ENCODE data around the gene SPEF2. TPM values are rescaled to one million over a fixed set of nuclear protein-coding genes. Genes with fewer than 3 reads are reported as not detected.

Gene SPEF2
- polyA plus RNA-seq, 1 donor from 2014 or later, result 18.5 TPM

DNA sequence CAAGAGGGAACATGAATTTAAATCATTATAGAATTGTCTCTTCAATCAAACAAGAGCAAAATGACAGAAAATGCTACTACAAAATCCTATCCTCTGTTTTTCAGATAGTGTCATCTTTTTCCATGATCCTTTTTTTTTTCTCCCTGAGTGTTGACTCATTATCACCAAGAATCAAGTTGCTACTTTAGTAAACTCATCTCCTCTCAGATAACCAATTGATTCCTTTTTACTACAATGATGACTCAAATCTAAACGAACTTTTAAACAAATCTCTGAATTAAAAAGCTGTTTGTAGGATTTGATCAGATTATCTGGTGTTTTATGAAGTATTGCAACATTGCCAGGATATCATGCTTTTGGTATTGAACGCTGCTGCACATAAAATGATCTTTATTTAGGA, 215.1 kb downstream of the SPEF2 start:
- H3K4me3 ChIP-seq (ENCODE audit: low read length), result no peak overlapping the region
- no peaks in the 10 kb centered on the region for H4K20me1 ChIP-seq (ENCODE audit: insufficient read depth)
- H3K79me2 ChIP-seq (replicated peaks; ENCODE audit: insufficient read depth, low read length), result no peaks in the 10 kb centered on the region
- no peak overlapping the region for H2AFZ ChIP-seq (ENCODE audit: low read depth, low read length)
- H3K9me3 ChIP-seq (ENCODE audit: low read length), result no peaks in the 10 kb centered on the region
- no peaks in the 10 kb centered on the region for H3F3A ChIP-seq (ENCODE audit: insufficient read depth, low read length, poor library complexity, severe bottlenecking)
- H3K36me3 ChIP-seq (ENCODE audit: insufficient read depth, low read length), result no peaks in the 10 kb centered on the region
- no peaks in the 10 kb centered on the region for H3K9me2 ChIP-seq (ENCODE audit: insufficient read depth, low read length)
- H3K4me2 ChIP-seq (ENCODE audit: low read length), result no peak overlapping the region
- no peak overlapping the region for H3K9ac ChIP-seq (ENCODE audit: low read length)
- TF ChIP-seq EP300 (conservative IDR thresholded peaks at IDR 0.05; ENCODE audit: poor library complexity, severe bottlenecking) (no peak), TAF1 (IDR thresholded peaks at IDR 0.05; ENCODE audit: low read depth) (no peak), RAD21 (conservative IDR thresholded peaks at IDR 0.05) (no peak), SMC3 (conservative IDR thresholded peaks at IDR 0.05; ENCODE audit: poor library complexity) (no peak), MXI1 (conservative IDR thresholded peaks at IDR 0.05; ENCODE audit: poor library complexity, severe bottlenecking) (no peak), POLR2AphosphoS5 (IDR thresholded peaks at IDR 0.05) (no peak), EZH2 (IDR thresholded peaks at IDR 0.05; ENCODE audit: borderline replicate concordance, insufficient read depth, low read length, poor library complexity, severe bottlenecking) (no peak)
- TF ChIP-seq, protein P1, sequence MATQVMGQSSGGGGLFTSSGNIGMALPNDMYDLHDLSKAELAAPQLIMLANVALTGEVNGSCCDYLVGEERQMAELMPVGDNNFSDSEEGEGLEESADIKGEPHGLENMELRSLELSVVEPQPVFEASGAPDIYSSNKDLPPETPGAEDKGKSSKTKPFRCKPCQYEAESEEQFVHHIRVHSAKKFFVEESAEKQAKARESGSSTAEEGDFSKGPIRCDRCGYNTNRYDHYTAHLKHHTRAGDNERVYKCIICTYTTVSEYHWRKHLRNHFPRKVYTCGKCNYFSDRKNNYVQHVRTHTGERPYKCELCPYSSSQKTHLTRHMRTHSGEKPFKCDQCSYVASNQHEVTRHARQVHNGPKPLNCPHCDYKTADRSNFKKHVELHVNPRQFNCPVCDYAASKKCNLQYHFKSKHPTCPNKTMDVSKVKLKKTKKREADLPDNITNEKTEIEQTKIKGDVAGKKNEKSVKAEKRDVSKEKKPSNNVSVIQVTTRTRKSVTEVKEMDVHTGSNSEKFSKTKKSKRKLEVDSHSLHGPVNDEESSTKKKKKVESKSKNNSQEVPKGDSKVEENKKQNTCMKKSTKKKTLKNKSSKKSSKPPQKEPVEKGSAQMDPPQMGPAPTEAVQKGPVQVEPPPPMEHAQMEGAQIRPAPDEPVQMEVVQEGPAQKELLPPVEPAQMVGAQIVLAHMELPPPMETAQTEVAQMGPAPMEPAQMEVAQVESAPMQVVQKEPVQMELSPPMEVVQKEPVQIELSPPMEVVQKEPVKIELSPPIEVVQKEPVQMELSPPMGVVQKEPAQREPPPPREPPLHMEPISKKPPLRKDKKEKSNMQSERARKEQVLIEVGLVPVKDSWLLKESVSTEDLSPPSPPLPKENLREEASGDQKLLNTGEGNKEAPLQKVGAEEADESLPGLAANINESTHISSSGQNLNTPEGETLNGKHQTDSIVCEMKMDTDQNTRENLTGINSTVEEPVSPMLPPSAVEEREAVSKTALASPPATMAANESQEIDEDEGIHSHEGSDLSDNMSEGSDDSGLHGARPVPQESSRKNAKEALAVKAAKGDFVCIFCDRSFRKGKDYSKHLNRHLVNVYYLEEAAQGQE (IDR thresholded peaks at IDR 0.05; ENCODE audit: borderline replicate concordance), result no peak
- TF ChIP-seq, protein P2, sequence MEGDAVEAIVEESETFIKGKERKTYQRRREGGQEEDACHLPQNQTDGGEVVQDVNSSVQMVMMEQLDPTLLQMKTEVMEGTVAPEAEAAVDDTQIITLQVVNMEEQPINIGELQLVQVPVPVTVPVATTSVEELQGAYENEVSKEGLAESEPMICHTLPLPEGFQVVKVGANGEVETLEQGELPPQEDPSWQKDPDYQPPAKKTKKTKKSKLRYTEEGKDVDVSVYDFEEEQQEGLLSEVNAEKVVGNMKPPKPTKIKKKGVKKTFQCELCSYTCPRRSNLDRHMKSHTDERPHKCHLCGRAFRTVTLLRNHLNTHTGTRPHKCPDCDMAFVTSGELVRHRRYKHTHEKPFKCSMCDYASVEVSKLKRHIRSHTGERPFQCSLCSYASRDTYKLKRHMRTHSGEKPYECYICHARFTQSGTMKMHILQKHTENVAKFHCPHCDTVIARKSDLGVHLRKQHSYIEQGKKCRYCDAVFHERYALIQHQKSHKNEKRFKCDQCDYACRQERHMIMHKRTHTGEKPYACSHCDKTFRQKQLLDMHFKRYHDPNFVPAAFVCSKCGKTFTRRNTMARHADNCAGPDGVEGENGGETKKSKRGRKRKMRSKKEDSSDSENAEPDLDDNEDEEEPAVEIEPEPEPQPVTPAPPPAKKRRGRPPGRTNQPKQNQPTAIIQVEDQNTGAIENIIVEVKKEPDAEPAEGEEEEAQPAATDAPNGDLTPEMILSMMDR (IDR thresholded peaks at IDR 0.05; ENCODE audit: poor library complexity, severe bottlenecking), result no peak
- no peak overlapping the region for H3K27ac ChIP-seq (ENCODE audit: low read length)
- H3K27me3 ChIP-seq (ENCODE audit: insufficient read depth, low read depth, low read length), result no peaks in the 10 kb centered on the region

DNA sequence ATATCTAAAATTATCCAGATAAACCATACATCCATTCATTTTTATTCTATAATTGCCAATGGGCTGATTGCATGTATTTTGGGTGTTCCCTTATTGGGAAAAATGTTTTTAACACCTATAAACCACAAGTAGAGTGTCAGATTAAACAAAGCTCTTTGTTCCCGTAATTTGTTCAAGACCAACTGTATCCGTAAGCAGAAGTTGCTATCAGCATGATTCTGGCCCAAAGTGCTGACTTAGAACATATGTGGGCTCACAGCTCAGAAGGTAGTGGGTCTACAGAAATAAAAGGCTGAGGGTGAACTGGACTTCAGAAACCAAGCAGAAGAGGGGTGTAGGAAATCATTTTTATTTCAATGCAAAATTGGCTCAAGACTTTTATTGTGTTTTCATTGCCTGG, 215.6 kb downstream of the SPEF2 start:
- Histone ChIP-seq H3K27ac (ENCODE audit: low read length) (no peak overlapping the region), H4K20me1 (ENCODE audit: insufficient read depth) (no peaks in the 10 kb centered on the region)
- no peak for TF ChIP-seq EP300 (conservative IDR thresholded peaks at IDR 0.05; ENCODE audit: poor library complexity, severe bottlenecking)
- TF ChIP-seq SMC3 (conservative IDR thresholded peaks at IDR 0.05; ENCODE audit: poor library complexity), result no peak
- no peak for TF ChIP-seq TAF1 (IDR thresholded peaks at IDR 0.05; ENCODE audit: low read depth)

More for the DNA sequence above, 215.6 kb downstream of the SPEF2 start:
- Histone ChIP-seq H3F3A (ENCODE audit: insufficient read depth, low read length, poor library complexity, severe bottlenecking) (no peaks in the 10 kb centered on the region), H3K9me2 (ENCODE audit: insufficient read depth, low read length) (no peaks in the 10 kb centered on the region), H3K79me2 (replicated peaks; ENCODE audit: insufficient read depth, low read length) (no peaks in the 10 kb centered on the region), H2AFZ (ENCODE audit: low read depth, low read length) (no peak overlapping the region), H3K4me2 (ENCODE audit: low read length) (no peak overlapping the region), H3K4me3 (ENCODE audit: low read length) (no peak overlapping the region), H3K9me3 (ENCODE audit: low read length) (no peaks in the 10 kb centered on the region), H3K27me3 (ENCODE audit: insufficient read depth, low read depth, low read length) (no peaks in the 10 kb centered on the region), H3K9ac (ENCODE audit: low read length) (no peak overlapping the region), H3K36me3 (ENCODE audit: insufficient read depth, low read length) (no peaks in the 10 kb centered on the region)

Measured in neural cell (in vitro differentiated cells).